ENCODE results near the gene TANGO2.

The TANGO2 gene

GRCh38 chr22:20083157-20083890 is 62.4 kb downstream of the TANGO2 start:
- H3K4me3 ChIP-seq (ENCODE audit: control insufficient read depth, low read depth, low read length), result no peak overlapping the region
- DNase-seq (ENCODE audit: low read depth), result no peak
- no peak for TF ChIP-seq CTCF (IDR thresholded peaks at IDR 0.05; ENCODE audit: control insufficient read depth, insufficient read depth, low read depth, low read length, missing control alignments)

GRCh38 chr22:20083891-20084546 is 63.1 kb downstream of the TANGO2 start:
- TF ChIP-seq CTCF (IDR thresholded peaks at IDR 0.05; ENCODE audit: control insufficient read depth, insufficient read depth, low read depth, low read length, missing control alignments), result no peak
- H3K4me3 ChIP-seq (ENCODE audit: control insufficient read depth, low read depth, low read length), result no peak overlapping the region
- DNase-seq (ENCODE audit: low read depth), result no peak

GRCh38 chr22:20084547-20085413 is 63.9 kb downstream of the TANGO2 start:
- TF ChIP-seq CTCF (IDR thresholded peaks at IDR 0.05; ENCODE audit: control insufficient read depth, insufficient read depth, low read depth, low read length, missing control alignments), result peak; percentile 35
- no peak for DNase-seq (ENCODE audit: low read depth)
- no peak overlapping the region for H3K4me3 ChIP-seq (ENCODE audit: control insufficient read depth, low read depth, low read length)

- DNase-seq (ENCODE audit: low read depth), result no peak
- no peak for TF ChIP-seq CTCF (IDR thresholded peaks at IDR 0.05; ENCODE audit: control insufficient read depth, insufficient read depth, low read depth, low read length, missing control alignments)
- H3K4me3 ChIP-seq (ENCODE audit: control insufficient read depth, low read depth, low read length), result no peak overlapping the region
Measured at GRCh38 chr22:20085651-20086050, 64.7 kb downstream of the TANGO2 start.

GRCh38 chr22:20086101-20086599 is 65.2 kb downstream of the TANGO2 start:
- TF ChIP-seq CTCF (IDR thresholded peaks at IDR 0.05; ENCODE audit: control insufficient read depth, insufficient read depth, low read depth, low read length, missing control alignments), result no peak
- H3K4me3 ChIP-seq (ENCODE audit: control insufficient read depth, low read depth, low read length), result no peak overlapping the region
- DNase-seq (ENCODE audit: low read depth), result no peak

GRCh38 chr22:20086763-20087162 is 65.9 kb downstream of the TANGO2 start:
- DNase-seq (ENCODE audit: low read depth), result no peak
- TF ChIP-seq CTCF (IDR thresholded peaks at IDR 0.05; ENCODE audit: control insufficient read depth, insufficient read depth, low read depth, low read length, missing control alignments), result no peak
- H3K4me3 ChIP-seq (ENCODE audit: control insufficient read depth, low read depth, low read length), result no peak overlapping the region
